Measurements from ENCODE around the gene RASIP1.
A peak's percentile ranks its signal among the peaks of the same experiment; 100 is the strongest.
"Not testable (repeated sequence)": the region's sequence is repeated elsewhere in the genome, so short reads cannot be mapped to it uniquely, and the experiment has no call there.

The RASIP1 gene, protein sequence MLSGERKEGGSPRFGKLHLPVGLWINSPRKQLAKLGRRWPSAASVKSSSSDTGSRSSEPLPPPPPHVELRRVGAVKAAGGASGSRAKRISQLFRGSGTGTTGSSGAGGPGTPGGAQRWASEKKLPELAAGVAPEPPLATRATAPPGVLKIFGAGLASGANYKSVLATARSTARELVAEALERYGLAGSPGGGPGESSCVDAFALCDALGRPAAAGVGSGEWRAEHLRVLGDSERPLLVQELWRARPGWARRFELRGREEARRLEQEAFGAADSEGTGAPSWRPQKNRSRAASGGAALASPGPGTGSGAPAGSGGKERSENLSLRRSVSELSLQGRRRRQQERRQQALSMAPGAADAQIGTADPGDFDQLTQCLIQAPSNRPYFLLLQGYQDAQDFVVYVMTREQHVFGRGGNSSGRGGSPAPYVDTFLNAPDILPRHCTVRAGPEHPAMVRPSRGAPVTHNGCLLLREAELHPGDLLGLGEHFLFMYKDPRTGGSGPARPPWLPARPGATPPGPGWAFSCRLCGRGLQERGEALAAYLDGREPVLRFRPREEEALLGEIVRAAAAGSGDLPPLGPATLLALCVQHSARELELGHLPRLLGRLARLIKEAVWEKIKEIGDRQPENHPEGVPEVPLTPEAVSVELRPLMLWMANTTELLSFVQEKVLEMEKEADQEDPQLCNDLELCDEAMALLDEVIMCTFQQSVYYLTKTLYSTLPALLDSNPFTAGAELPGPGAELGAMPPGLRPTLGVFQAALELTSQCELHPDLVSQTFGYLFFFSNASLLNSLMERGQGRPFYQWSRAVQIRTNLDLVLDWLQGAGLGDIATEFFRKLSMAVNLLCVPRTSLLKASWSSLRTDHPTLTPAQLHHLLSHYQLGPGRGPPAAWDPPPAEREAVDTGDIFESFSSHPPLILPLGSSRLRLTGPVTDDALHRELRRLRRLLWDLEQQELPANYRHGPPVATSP

DNA sequence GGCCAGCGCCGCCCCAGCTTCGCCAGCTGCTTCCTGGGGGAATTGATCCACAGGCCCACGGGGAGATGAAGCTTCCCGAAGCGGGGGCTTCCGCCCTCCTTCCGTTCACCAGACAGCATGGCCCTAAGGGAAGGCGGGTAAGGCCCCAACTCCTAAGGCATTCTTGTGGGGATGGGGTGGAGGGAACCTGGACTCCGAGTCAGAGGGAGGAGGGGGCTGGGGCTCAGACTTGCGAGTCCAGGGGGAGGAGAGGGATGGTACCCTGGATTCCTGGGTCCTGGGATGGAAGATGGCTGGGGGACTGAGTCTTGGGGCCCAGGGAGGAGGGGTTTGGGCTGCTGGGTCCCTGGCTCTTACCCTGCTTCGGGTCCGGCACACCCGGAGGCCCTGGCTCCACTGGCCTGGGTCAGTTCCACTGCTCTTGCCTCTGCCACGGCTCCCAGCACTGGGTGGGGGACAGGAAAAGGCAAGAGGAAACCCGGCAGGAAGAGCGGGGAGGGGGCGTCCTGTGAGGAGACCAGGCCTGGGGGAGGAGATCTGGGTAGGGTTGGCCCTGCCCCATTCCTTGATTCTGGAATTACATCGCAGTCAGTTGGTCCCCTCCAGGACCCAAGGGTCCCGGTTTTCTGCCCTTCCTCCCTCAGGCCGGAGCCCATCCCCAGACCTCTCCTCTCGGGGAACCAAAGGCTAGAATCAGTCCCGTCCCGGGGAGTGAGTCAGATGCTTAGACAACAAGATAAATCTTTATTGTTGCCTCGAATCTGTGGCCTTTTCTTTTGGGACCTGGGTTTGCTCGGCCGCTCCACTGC is at the start of gene RASIP1:
Gene RASIP1 (minus strand): TSS at position 447 of the 809 bp plus-strand sequence. CDS start 328 bp downstream, at position 119.
- no peak for DNase-seq (ENCODE audit: low read depth)
- TF ChIP-seq, protein P1, sequence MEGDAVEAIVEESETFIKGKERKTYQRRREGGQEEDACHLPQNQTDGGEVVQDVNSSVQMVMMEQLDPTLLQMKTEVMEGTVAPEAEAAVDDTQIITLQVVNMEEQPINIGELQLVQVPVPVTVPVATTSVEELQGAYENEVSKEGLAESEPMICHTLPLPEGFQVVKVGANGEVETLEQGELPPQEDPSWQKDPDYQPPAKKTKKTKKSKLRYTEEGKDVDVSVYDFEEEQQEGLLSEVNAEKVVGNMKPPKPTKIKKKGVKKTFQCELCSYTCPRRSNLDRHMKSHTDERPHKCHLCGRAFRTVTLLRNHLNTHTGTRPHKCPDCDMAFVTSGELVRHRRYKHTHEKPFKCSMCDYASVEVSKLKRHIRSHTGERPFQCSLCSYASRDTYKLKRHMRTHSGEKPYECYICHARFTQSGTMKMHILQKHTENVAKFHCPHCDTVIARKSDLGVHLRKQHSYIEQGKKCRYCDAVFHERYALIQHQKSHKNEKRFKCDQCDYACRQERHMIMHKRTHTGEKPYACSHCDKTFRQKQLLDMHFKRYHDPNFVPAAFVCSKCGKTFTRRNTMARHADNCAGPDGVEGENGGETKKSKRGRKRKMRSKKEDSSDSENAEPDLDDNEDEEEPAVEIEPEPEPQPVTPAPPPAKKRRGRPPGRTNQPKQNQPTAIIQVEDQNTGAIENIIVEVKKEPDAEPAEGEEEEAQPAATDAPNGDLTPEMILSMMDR (conservative IDR thresholded peaks at IDR 0.05; ENCODE audit: low read depth, low read length): no peak
- no peak within 1 kb of the TSS for H3K4me3 ChIP-seq (ENCODE audit: low read depth, low read length)

DNA sequence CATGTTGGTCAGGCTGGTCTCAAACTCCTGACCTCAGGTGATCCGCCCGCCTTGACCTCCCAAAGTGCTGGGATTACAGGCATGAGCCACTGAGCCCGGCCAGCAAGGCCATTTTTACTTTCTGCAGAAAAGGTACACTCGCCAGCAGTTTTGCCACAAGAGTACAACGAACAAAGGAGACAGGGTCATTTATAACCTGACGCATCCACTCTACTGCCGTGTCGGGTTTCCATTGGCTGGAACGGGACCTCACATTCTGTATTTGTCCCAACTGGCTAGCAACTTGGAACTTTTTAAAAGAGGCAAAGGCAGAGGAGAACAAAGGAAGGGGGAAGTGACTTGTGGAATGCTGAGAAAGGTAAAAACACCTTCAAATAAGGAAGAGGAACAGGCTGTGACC is 46.9 kb upstream of the RASIP1 start:
- DNase-seq (ENCODE audit: low read depth): not testable (repeated sequence)

DNA sequence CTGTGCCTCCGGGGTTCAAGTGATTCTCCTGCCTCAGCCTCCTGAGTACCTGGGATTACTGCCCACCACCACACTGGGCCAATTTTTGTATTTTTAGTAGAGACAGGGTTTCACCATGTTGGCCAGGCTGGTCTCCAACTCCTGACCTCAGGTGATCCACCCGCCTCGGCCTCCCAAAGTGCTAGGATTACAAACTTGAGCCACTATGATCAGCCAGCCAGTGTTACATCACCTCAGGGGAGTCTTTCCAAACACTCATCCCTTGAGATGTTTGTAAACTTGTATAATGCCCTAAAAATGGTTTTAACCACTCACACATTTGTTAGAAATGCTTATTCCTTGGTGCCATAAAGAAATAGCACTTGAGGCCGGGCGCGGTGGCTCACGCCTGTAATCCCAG is 46.0 kb upstream of the RASIP1 start:
- not testable (repeated sequence) for DNase-seq (ENCODE audit: low read depth)

More for the DNA sequence above, 46.9 kb upstream of the RASIP1 start:
- not testable (repeated sequence) for H3K4me3 ChIP-seq (ENCODE audit: low read depth, low read length)

DNA sequence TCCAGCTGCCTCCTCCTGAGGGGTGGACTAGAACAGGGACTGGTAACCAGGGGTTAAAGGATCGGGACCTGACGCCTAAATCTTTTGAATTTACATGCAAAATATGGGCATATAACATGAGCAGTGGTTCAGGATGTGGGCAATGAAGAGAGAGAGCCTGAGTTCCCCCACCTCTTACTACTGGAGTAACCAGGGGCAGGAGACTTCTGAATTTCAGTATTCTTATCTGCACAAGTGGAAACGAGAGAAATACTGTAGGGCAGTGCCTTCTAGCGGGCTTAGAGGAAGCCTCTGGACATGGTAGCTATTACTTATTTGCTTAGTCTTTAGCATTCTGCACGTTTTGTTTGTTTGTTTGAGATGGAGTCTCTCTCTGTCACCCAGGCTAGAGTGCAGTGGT is 44.1 kb upstream of the RASIP1 start:
- DNase-seq (ENCODE audit: low read depth): peak; percentile 62
- TF ChIP-seq, protein P1 (conservative IDR thresholded peaks at IDR 0.05; ENCODE audit: low read depth, low read length): peak; percentile 61

More for the DNA sequence above, 46.0 kb upstream of the RASIP1 start:
- H3K4me3 ChIP-seq (ENCODE audit: low read depth, low read length): not testable (repeated sequence)

DNA sequence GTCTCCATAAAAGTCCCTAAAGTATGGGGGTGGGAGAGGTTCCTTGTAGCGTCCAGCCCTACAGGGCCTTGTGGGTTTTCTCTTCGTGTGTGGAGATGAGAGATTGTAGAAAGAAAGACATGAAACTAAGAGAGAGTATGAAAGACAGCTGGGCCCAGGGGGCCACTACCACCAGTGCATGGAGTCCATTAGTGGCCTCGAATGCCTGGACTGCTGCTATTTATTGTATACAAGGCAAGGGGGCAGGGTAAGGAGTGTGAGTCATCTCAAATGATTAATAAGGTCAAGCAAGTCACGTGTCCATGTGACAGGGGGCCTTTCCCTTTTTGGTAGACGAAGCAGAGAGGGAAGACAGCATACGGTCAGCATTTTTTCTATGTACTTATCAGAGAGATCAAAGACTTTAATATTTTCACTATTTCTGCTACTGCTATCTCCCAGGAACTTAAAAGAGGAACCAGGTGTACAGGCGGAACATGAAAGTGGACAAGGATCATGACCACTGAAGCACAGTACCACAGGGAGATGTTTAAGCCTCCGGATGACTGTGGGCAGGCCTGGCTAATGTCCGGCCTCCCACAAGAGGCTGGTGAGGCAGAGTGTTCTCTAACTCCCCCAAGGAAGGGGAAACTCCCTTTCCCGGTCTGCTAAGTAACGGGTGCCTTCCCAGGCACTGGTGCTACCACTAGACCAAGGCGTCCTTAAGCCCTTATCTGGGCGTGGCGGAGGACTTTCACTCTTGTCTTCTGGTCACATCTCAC is 40.4 kb upstream of the RASIP1 start:
- peak; percentile 50 for DNase-seq (ENCODE audit: low read depth)
- no peak overlapping the region for H3K4me3 ChIP-seq (ENCODE audit: low read depth, low read length)
- TF ChIP-seq, protein P1 (conservative IDR thresholded peaks at IDR 0.05; ENCODE audit: low read depth, low read length): no peak

More for the DNA sequence above, 44.1 kb upstream of the RASIP1 start:
- no peak overlapping the region for H3K4me3 ChIP-seq (ENCODE audit: low read depth, low read length)

DNA sequence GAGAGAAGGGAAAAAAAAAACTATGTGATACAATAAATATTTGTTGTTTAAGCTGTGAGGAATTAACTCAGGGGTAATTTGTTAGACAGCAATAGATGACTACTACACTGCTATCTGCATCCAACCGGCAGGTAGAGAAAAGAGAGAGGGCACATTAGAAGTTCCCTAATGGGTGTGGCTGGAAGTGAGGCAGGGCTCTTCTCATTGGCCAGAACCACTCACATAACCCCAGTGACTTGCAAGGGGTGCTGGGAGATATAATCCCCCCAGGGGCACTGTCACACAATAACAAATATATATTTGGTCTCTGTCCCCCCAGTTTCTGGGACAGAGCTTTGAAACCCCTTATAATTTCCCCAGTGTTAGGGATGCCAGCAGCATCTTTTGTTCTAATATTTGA is 39.2 kb upstream of the RASIP1 start:
- no peak overlapping the region for H3K4me3 ChIP-seq (ENCODE audit: low read depth, low read length)
- TF ChIP-seq, protein P1 (conservative IDR thresholded peaks at IDR 0.05; ENCODE audit: low read depth, low read length): no peak
- no peak for DNase-seq (ENCODE audit: low read depth)

DNA sequence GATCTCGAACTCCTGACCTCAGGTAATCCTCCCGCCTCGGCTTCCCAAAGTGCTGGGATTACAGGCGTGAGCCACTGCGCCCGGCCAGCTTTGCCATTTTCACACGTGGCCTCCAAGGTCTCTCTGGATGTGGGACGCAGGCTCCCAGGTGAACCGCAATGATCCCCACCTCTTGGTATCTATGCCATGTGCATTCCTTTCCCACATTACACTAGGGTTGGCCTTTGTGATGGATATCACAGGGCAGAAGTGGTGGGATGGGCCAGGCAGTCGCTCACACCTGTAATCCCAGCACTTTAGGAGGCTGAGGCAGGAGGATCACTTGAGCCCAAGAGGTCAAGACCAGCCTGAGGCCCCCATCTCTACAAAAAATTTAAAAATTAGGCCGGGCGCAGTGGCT is 37.3 kb upstream of the RASIP1 start:
- no peak overlapping the region for H3K4me3 ChIP-seq (ENCODE audit: low read depth, low read length)
- DNase-seq (ENCODE audit: low read depth): no peak
- TF ChIP-seq, protein P1 (conservative IDR thresholded peaks at IDR 0.05; ENCODE audit: low read depth, low read length): no peak
